Neural progenitor cell (in vitro differentiated cells): ENCODE measurements around the gene RNF10.

Experiments
- CTCF ChIP-seq: fragments of 200-600 bp; sonication (generic); IDR thresholded peaks from 2 replicates; pipeline ENCODE4 v1.5.1; 2017; ENCODE audit warnings: antibody characterized with exemption, mild to moderate bottlenecking
- EZH2 ChIP-seq: fragments of 200-600 bp; sonication (generic); IDR thresholded peaks from 2 replicates; pipeline ENCODE4 v1.6.1; 2017; ENCODE audit warnings: antibody characterized with exemption, mild to moderate bottlenecking, moderate library complexity
- EZH2phosphoT487 ChIP-seq: fragments of 200-600 bp; sonication (generic); IDR thresholded peaks from 2 replicates; pipeline ENCODE4 v1.6.1; 2017; ENCODE audit warnings: antibody characterized with exemption

GRCh38 chr12:120610560-120610959 is 76.4 kb downstream of the RNF10 start:
- TF ChIP-seq CTCF: no peak
- no peak for TF ChIP-seq EZH2
- no peak for TF ChIP-seq EZH2phosphoT487
